ENCODE results near the gene PCYT2. TPM values are rescaled to one million over a fixed set of nuclear protein-coding genes. Genes with fewer than 3 reads are reported as not detected.

Gene PCYT2
- total and polyA plus RNA-seq, 8 donors, result 12.7 to 57.7 (median 19.6) TPM

GRCh38 chr17:81888988-81889595 lies 22.1 kb downstream of the PCYT2 start:
- H3K4me3 ChIP-seq, result no peak overlapping the region
- H3K27me3 ChIP-seq, result no peaks in the 10 kb centered on the region
- peaks cover 15 to 35% of the 10 kb centered on the region in 2 donors for H3K4me1 ChIP-seq
- H3K36me3 ChIP-seq, result peaks cover 0 to 65% of the 10 kb centered on the region in 2 donors
- no peaks in the 10 kb centered on the region for H3K9me3 ChIP-seq
- intact Hi-C loops (cut with DNase I), result no loop called here
- TF ChIP-seq CTCF (IDR thresholded peaks at IDR 0.05), result no peak
- no peak overlapping the region for H3K27ac ChIP-seq
- ATAC-seq, result no peak
- DNase-seq, result no peak

- no peaks in the 10 kb centered on the region for H3K9me3 ChIP-seq
- no peaks in the 10 kb centered on the region for H3K27me3 ChIP-seq
- peaks cover 15 to 28% of the 10 kb centered on the region in 2 donors for H3K4me1 ChIP-seq
- TF ChIP-seq CTCF (IDR thresholded peaks at IDR 0.05), result no peak
- DNase-seq, result peak in 1 of 4 donors; percentile 69
- peaks cover 0 to 67% of the 10 kb centered on the region in 2 donors for H3K36me3 ChIP-seq
- no peak for ATAC-seq
- no peak overlapping the region for H3K27ac ChIP-seq
- intact Hi-C loops (cut with DNase I), result no loop called here
- no peak overlapping the region for H3K4me3 ChIP-seq
Observed at GRCh38 chr17:81888105-81888987, 22.9 kb downstream of the PCYT2 start.

- no peaks in the 10 kb centered on the region for H3K9me3 ChIP-seq
- H3K4me1 ChIP-seq, result peaks cover 10 to 16% of the 10 kb centered on the region in 2 donors
- H3K27me3 ChIP-seq, result no peaks in the 10 kb centered on the region
- DNase-seq (no peak), ATAC-seq (no peak)
- H3K27ac ChIP-seq, result no peak overlapping the region
- peaks cover 0 to 83% of the 10 kb centered on the region in 2 donors for H3K36me3 ChIP-seq
- intact Hi-C loops (cut with DNase I), result no loop called here
- H3K4me3 ChIP-seq, result no peak overlapping the region
- TF ChIP-seq CTCF (IDR thresholded peaks at IDR 0.05), result no peak
Observed at GRCh38 chr17:81885869-81886548, 25.2 kb downstream of the PCYT2 start.

GRCh38 chr17:81885454-81885853 lies 25.7 kb downstream of the PCYT2 start:
- no peak overlapping the region for H3K27ac ChIP-seq
- no peak for TF ChIP-seq CTCF (IDR thresholded peaks at IDR 0.05)
- H3K36me3 ChIP-seq, result peaks cover 0 to 88% of the 10 kb centered on the region in 2 donors

GRCh38 chr17:81884968-81885367 lies 26.2 kb downstream of the PCYT2 start:
- Histone ChIP-seq H3K4me3 (no peak overlapping the region), H3K36me3 (peaks cover 0 to 93% of the 10 kb centered on the region in 2 donors), H3K27ac (no peak overlapping the region), H3K9me3 (no peaks in the 10 kb centered on the region), H3K27me3 (no peaks in the 10 kb centered on the region), H3K4me1 (peaks cover 3 to 9% of the 10 kb centered on the region in 2 donors)
- intact Hi-C loops (cut with DNase I), result no loop called here
- no peak for ATAC-seq
- TF ChIP-seq CTCF (IDR thresholded peaks at IDR 0.05), result no peak
- no peak for DNase-seq

More at GRCh38 chr17:81885454-81885853, 25.7 kb downstream of the PCYT2 start:
- no peaks in the 10 kb centered on the region for H3K27me3 ChIP-seq
- peaks cover 8 to 14% of the 10 kb centered on the region in 2 donors for H3K4me1 ChIP-seq
- H3K4me3 ChIP-seq, result no peak overlapping the region
- intact Hi-C loops (cut with DNase I), result no loop called here
- ATAC-seq (no peak), DNase-seq (no peak)
- H3K9me3 ChIP-seq, result no peaks in the 10 kb centered on the region
